GM12864 (cell line): ENCODE data around the gene TRIM62.
A peak's percentile ranks its signal among the peaks of the same experiment; 100 is the strongest.

Source experiments
- DNase-seq: peaks from one replicate; pipeline ENCODE4 v3.0.0-alpha.2; 2011; ENCODE audit warnings: low read depth
- H3K4me3 ChIP-seq: 2 replicates; pipeline ENCODE4 v1.5.1; 2011; ENCODE audit warnings: mild to moderate bottlenecking, low read depth, low read length, control low read depth
- CTCF ChIP-seq: IDR thresholded peaks from 2 replicates; pipeline ENCODE4 v1.5.1; 2011; ENCODE audit warnings: low read depth, mild to moderate bottlenecking, moderate library complexity, low read length, control low read depth, inconsistent platforms; ENCODE audit errors: missing control alignments

TRIM62 gene

GRCh38 chr1:33181921-33182341, at the start of gene TRIM62:
TSS of gene TRIM62 (minus strand) at chr1:33182043. CDS start at chr1:33181432, 611 bp downstream.
- peak within 1 kb of the TSS; percentile 76 for H3K4me3 ChIP-seq
- peak; percentile 21 for DNase-seq
- TF ChIP-seq CTCF, result no peak

DNA sequence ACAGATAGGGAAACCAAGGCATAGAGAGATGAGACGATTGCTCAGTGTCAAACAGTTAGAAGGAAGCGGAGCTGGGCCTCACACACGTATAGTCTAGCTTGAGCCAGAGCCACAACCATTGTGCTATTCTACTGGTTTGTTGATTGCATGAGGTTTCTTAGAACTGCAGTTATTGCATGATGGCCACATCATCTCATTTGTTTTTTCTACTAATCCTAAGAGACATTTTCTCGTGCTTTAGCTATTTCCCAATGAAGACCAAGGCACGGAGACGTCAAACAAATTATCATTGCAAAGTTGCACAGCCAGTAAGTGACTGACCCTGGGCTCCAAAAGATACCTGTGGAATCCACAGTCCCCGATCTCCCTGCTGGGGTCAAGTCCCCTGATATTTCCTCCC, 49.3 kb upstream of the TRIM62 start:
- no peak for TF ChIP-seq CTCF
- no peak for DNase-seq
- H3K4me3 ChIP-seq, result no peak overlapping the region

DNA sequence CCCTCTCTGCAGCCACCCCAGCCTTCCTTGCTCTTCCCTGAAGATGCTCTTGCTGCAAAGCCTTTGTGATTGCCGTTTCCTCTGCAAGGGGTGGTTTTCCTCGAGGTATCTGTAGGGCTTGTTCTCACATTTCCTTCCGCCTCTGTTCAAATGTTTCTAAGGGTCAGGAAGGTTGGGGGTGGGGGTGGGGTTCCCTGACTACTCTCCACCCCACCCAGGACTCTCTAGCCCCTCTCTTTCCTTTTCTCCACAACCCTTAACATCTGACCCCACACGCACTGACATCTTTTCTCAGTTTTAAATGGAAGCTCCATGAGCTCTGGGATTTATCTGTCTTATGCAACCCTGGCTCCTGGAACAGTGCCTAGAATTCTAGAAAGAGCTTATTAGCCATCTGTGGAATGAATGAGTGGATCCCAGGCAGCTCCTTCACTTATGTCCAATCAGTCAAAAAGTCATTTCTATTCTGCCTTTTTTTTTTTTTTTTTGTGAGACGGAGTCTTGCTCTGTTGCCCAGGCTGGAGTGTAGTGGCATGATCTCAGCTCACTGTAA, 47.2 kb upstream of the TRIM62 start:
- DNase-seq, result no peak
- H3K4me3 ChIP-seq, result no peak overlapping the region
- TF ChIP-seq CTCF, result no peak

- TF ChIP-seq CTCF, result no peak
- no peak overlapping the region for H3K4me3 ChIP-seq
- no peak for DNase-seq
Measured at GRCh38 chr1:33225586-33225985, 43.7 kb upstream of the TRIM62 start.

DNA sequence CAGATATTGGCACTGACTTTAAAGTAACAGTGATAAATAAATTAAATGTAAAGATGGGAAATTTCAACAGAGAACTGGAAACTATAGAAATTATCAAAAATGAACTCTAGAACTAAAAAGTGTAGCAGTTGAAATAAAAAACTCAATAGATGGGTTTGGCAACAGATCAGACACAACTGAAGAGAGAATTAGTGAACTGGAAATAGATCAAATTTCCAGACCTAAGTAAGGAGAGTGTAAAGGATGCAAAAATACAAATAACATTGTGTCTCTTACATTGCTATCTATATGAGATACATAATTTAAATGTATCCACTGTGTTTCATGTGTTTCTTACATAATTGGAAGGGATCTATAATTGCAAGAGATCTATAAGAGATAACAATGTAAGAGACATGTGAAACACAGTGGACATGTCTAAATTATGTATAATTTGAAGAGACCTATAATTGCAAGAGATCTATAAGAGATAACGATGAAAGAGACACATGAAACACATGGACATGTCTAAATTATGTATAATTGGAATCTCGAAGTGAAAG, 42.4 kb upstream of the TRIM62 start:
- TF ChIP-seq CTCF, result no peak
- no peak overlapping the region for H3K4me3 ChIP-seq
- no peak for DNase-seq

- TF ChIP-seq CTCF, result no peak
- no peak overlapping the region for H3K4me3 ChIP-seq
- no peak for DNase-seq
Measured at GRCh38 chr1:33222381-33222780, 40.5 kb upstream of the TRIM62 start.

DNA sequence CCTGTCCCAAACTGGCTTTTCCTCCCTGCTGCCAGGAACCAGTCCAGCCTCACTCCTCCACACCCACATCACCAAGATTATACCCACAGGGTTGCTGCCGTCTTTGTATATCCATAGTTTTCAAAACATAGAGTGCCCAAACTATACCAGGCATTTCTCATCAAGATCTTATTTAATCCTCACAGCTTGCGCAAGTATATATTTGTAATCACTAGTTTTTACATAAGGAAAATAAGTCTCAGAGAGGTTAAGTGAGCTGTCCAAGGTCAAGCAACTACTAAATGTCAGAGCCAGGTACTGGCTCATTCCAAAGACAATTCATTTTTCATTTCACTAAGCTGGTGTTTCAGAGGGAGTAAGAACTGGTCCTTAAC, 39.5 kb upstream of the TRIM62 start:
- H3K4me3 ChIP-seq, result no peak overlapping the region
- TF ChIP-seq CTCF, result no peak
- DNase-seq, result no peak
